BE2C (cell line): Measurements from ENCODE around the gene C2orf74.

Source experiments
- DNase-seq: peaks from one replicate; pipeline ENCODE4 v3.0.0-alpha.2; 2020
- H3K27me3 ChIP-seq: fragments of 250-450 bp; sonication (Bioruptor Pico); 2 replicates; pipeline ENCODE4 v1.5.1; 2020; ENCODE audit warnings: mild to moderate bottlenecking
- H3K36me3 ChIP-seq: fragments of 250-450 bp; sonication (Bioruptor Pico); 2 replicates; pipeline ENCODE4 v1.5.1; 2020; ENCODE audit warnings: mild to moderate bottlenecking
- H3K4me1 ChIP-seq: fragments of 250-450 bp; sonication (Bioruptor Pico); 2 replicates; pipeline ENCODE4 v1.5.1; 2020
- H3K4me3 ChIP-seq: 2 replicates; pipeline ENCODE4 v1.5.1; 2011; ENCODE audit warnings: low read depth, low read length
- H3K9me3 ChIP-seq: fragments of 250-450 bp; sonication (Bioruptor Pico); 2 replicates; pipeline ENCODE4 v1.5.1; 2020
- CTCF ChIP-seq: IDR thresholded peaks from 2 replicates; pipeline ENCODE4 v1.5.1; 2012; ENCODE audit warnings: mild to moderate bottlenecking, low read depth, low read length

C2orf74 gene

GRCh38 chr2:61177727-61178549 lies 15.9 kb downstream of the C2orf74 start:
- Histone ChIP-seq H3K4me3 (peak overlapping the region; percentile 50), H3K4me1 (no peaks in the 10 kb centered on the region), H3K36me3 (no peaks in the 10 kb centered on the region; the same call in 1 of the 2 replicates), H3K27me3 (no peaks in the 10 kb centered on the region), H3K9me3 (no peaks in the 10 kb centered on the region)
- no peak for DNase-seq
- no peak for TF ChIP-seq CTCF

GRCh38 chr2:61178603-61179545 lies 16.9 kb downstream of the C2orf74 start:
- TF ChIP-seq CTCF, result no peak
- DNase-seq, result no peak
- Histone ChIP-seq H3K27me3 (no peaks in the 10 kb centered on the region), H3K4me3 (no peak overlapping the region), H3K9me3 (no peaks in the 10 kb centered on the region), H3K4me1 (no peaks in the 10 kb centered on the region), H3K36me3 (peaks cover 3% of the 10 kb centered on the region)

- Histone ChIP-seq H3K4me1 (no peaks in the 10 kb centered on the region), H3K4me3 (no peak overlapping the region), H3K9me3 (no peaks in the 10 kb centered on the region), H3K36me3 (peaks cover 4% of the 10 kb centered on the region), H3K27me3 (no peaks in the 10 kb centered on the region)
- DNase-seq, result peak; percentile 56
- TF ChIP-seq CTCF, result no peak
Observed at GRCh38 chr2:61179701-61180639, 18.0 kb downstream of the C2orf74 start.

- Histone ChIP-seq H3K9me3 (no peaks in the 10 kb centered on the region), H3K4me3 (no peak overlapping the region), H3K27me3 (no peaks in the 10 kb centered on the region), H3K36me3 (peaks cover 10% of the 10 kb centered on the region), H3K4me1 (no peaks in the 10 kb centered on the region)
- TF ChIP-seq CTCF, result no peak
- no peak for DNase-seq
Observed at GRCh38 chr2:61180686-61181085, 18.7 kb downstream of the C2orf74 start.

GRCh38 chr2:61181382-61182058 lies 19.5 kb downstream of the C2orf74 start:
- TF ChIP-seq CTCF, result no peak
- Histone ChIP-seq H3K9me3 (no peaks in the 10 kb centered on the region), H3K4me3 (no peak overlapping the region), H3K4me1 (no peaks in the 10 kb centered on the region), H3K36me3 (peaks cover 10% of the 10 kb centered on the region), H3K27me3 (no peaks in the 10 kb centered on the region)
- DNase-seq, result no peak
